ENCODE results near the gene GULP1.

GRCh38 chr2:188437537-188437936, 145.9 kb downstream of the GULP1 start:
- TF ChIP-seq CTCF (optimal IDR thresholded peaks at IDR 0.05 in 1 of 3, IDR thresholded peaks at IDR 0.05 in 1 of 3, conservative IDR thresholded peaks at IDR 0.05 in 1 of 3; ENCODE audit: extremely low read depth in 1 of 3, insufficient read depth in 2 of 3, low read length in 3 of 3): no peak
- no peak for TF ChIP-seq EZH2 (IDR thresholded peaks at IDR 0.05; ENCODE audit: low read length)
